ENCODE results near the gene SPDYE2.
"Not testable (repeated sequence)": the region's sequence is repeated elsewhere in the genome, so short reads cannot be mapped to it uniquely, and the experiment has no call there.

- not testable (repeated sequence) for TF ChIP-seq POLR2A, CTCF (IDR thresholded peaks at IDR 0.05)
Observed at GRCh38 chr7:102574607-102575006, 23.6 kb downstream of the SPDYE2 start.

All from testis (tissue), 2 donors.